Activated naive CD8-positive, alpha-beta T cell treated with anti-CD3 and anti-CD28 coated beads for 36 hours (primary cell): ENCODE measurements around the gene ATP11A. TPM values are rescaled to one million over a fixed set of nuclear protein-coding genes. Genes with fewer than 3 reads are reported as not detected.
"Not testable (repeated sequence)": the region's sequence is repeated elsewhere in the genome, so short reads cannot be mapped to it uniquely, and the experiment has no call there.

ENCODE experiments used
- DNase-seq: peaks from one replicate; pipeline ENCODE4 v3.0.0; 2021
- H3K27ac Mint-ChIP-seq: one replicate; pipeline ENCODE4 v1.8.0; 2022; ENCODE audit warnings: mild to moderate bottlenecking, moderate library complexity, mixed read lengths
- H3K27me3 Mint-ChIP-seq: one replicate; pipeline ENCODE4 v1.8.0; 2022; ENCODE audit warnings: mild to moderate bottlenecking, mixed read lengths
- H3K36me3 Mint-ChIP-seq: one replicate; pipeline ENCODE4 v1.8.0; 2021; ENCODE audit warnings: mild to moderate bottlenecking, mixed read lengths
- H3K4me1 Mint-ChIP-seq: one replicate; pipeline ENCODE4 v1.8.0; 2021; ENCODE audit warnings: mixed read lengths
- H3K4me3 Mint-ChIP-seq: one replicate; pipeline ENCODE4 v1.8.0; 2022; ENCODE audit warnings: mild to moderate bottlenecking, moderate library complexity, mixed read lengths
- H3K9me3 Mint-ChIP-seq: one replicate; pipeline ENCODE4 v1.8.0; 2022; ENCODE audit warnings: mixed read lengths
- total RNA-seq, 2 experiments: library from RNA; stranded (reverse); gene quantifications; one replicate each; pipeline ENCODE4 v1.2.3, GENCODE V29; 2021

The ATP11A gene
- total RNA-seq, 2 experiments from 2014 or later = 27.6 to 32.5 TPM

GRCh38 chr13:112657850-112658445, 31.9 kb upstream of the ATP11A start:
- no peaks in the 10 kb centered on the region for H3K9me3 Mint-ChIP-seq
- no peak for DNase-seq
- no peaks in the 10 kb centered on the region for H3K36me3 Mint-ChIP-seq
- peaks cover 6% of the 10 kb centered on the region for H3K4me1 Mint-ChIP-seq
- no peak overlapping the region for H3K27ac Mint-ChIP-seq
- no peak overlapping the region for H3K4me3 Mint-ChIP-seq
- H3K27me3 Mint-ChIP-seq = peaks cover 7% of the 10 kb centered on the region

- H3K4me1 Mint-ChIP-seq = peaks cover 2% of the 10 kb centered on the region
- no peak overlapping the region for H3K27ac Mint-ChIP-seq
- peaks cover 7% of the 10 kb centered on the region for H3K27me3 Mint-ChIP-seq
- no peaks in the 10 kb centered on the region for H3K36me3 Mint-ChIP-seq
- no peak overlapping the region for H3K4me3 Mint-ChIP-seq
- H3K9me3 Mint-ChIP-seq = no peaks in the 10 kb centered on the region
- DNase-seq = no peak
Observed at GRCh38 chr13:112658808-112659207, 31.0 kb upstream of the ATP11A start.

GRCh38 chr13:112661291-112661690, 28.5 kb upstream of the ATP11A start:
- H3K9me3 Mint-ChIP-seq = no peaks in the 10 kb centered on the region
- H3K4me3 Mint-ChIP-seq = no peak overlapping the region
- H3K27me3 Mint-ChIP-seq = peaks cover 14% of the 10 kb centered on the region
- H3K4me1 Mint-ChIP-seq = no peaks in the 10 kb centered on the region
- no peak overlapping the region for H3K27ac Mint-ChIP-seq
- no peaks in the 10 kb centered on the region for H3K36me3 Mint-ChIP-seq
- DNase-seq = no peak

- Mint-ChIP-seq H3K9me3 (no peaks in the 10 kb centered on the region), H3K36me3 (no peaks in the 10 kb centered on the region), H3K27ac (no peak overlapping the region), H3K4me3 (no peak overlapping the region), H3K4me1 (no peaks in the 10 kb centered on the region), H3K27me3 (peaks cover 14% of the 10 kb centered on the region)
- DNase-seq = no peak
Observed at GRCh38 chr13:112664501-112665203, 25.2 kb upstream of the ATP11A start.

- H3K4me1 Mint-ChIP-seq = peaks cover 1% of the 10 kb centered on the region
- H3K9me3 Mint-ChIP-seq = no peaks in the 10 kb centered on the region
- H3K36me3 Mint-ChIP-seq = no peaks in the 10 kb centered on the region
- no peak overlapping the region for H3K4me3 Mint-ChIP-seq
- DNase-seq = no peak
- H3K27me3 Mint-ChIP-seq = peaks cover 21% of the 10 kb centered on the region
- H3K27ac Mint-ChIP-seq = no peak overlapping the region
Observed at GRCh38 chr13:112668924-112669323, 20.9 kb upstream of the ATP11A start.

- Mint-ChIP-seq H3K4me1 (peaks cover 1% of the 10 kb centered on the region), H3K27ac (no peak overlapping the region), H3K27me3 (peaks cover 17% of the 10 kb centered on the region), H3K4me3 (no peak overlapping the region), H3K36me3 (no peaks in the 10 kb centered on the region), H3K9me3 (no peaks in the 10 kb centered on the region)
- no peak for DNase-seq
Observed at GRCh38 chr13:112669881-112670499, 19.8 kb upstream of the ATP11A start.

- no peaks in the 10 kb centered on the region for H3K9me3 Mint-ChIP-seq
- H3K27me3 Mint-ChIP-seq = peaks cover 17% of the 10 kb centered on the region
- H3K4me1 Mint-ChIP-seq = peaks cover 1% of the 10 kb centered on the region
Observed at GRCh38 chr13:112670864-112671263, 19.0 kb upstream of the ATP11A start.

GRCh38 chr13:112671359-112671758, 18.5 kb upstream of the ATP11A start:
- Mint-ChIP-seq H3K9me3 (no peaks in the 10 kb centered on the region), H3K4me1 (peaks cover 1% of the 10 kb centered on the region), H3K27me3 (peaks cover 17% of the 10 kb centered on the region), H3K27ac (no peak overlapping the region), H3K4me3 (no peak overlapping the region), H3K36me3 (no peaks in the 10 kb centered on the region)
- DNase-seq = no peak

More at GRCh38 chr13:112670864-112671263, 19.0 kb upstream of the ATP11A start:
- no peak overlapping the region for H3K27ac Mint-ChIP-seq
- H3K4me3 Mint-ChIP-seq = no peak overlapping the region
- H3K36me3 Mint-ChIP-seq = no peaks in the 10 kb centered on the region
- no peak for DNase-seq

GRCh38 chr13:112672651-112673284, 17.1 kb upstream of the ATP11A start:
- H3K9me3 Mint-ChIP-seq = no peaks in the 10 kb centered on the region
- DNase-seq = no peak
- H3K4me1 Mint-ChIP-seq = peaks cover 1% of the 10 kb centered on the region
- H3K27ac Mint-ChIP-seq = no peak overlapping the region
- H3K4me3 Mint-ChIP-seq = no peak overlapping the region
- no peaks in the 10 kb centered on the region for H3K36me3 Mint-ChIP-seq
- peaks cover 17% of the 10 kb centered on the region for H3K27me3 Mint-ChIP-seq

GRCh38 chr13:112674412-112675365, 15.1 kb upstream of the ATP11A start:
- DNase-seq = no peak
- Mint-ChIP-seq H3K4me1 (peaks cover 1% of the 10 kb centered on the region), H3K27ac (no peak overlapping the region), H3K36me3 (no peaks in the 10 kb centered on the region), H3K9me3 (no peaks in the 10 kb centered on the region), H3K27me3 (peaks cover 17% of the 10 kb centered on the region), H3K4me3 (no peak overlapping the region)

- Mint-ChIP-seq H3K4me1 (peaks cover 1% of the 10 kb centered on the region), H3K27ac (no peak overlapping the region), H3K9me3 (no peaks in the 10 kb centered on the region), H3K36me3 (no peaks in the 10 kb centered on the region), H3K27me3 (peaks cover 17% of the 10 kb centered on the region), H3K4me3 (no peak overlapping the region)
- DNase-seq = no peak
Observed at GRCh38 chr13:112675366-112675756, 14.5 kb upstream of the ATP11A start.

GRCh38 chr13:112677421-112677962, 12.3 kb upstream of the ATP11A start:
- not testable (repeated sequence) for H3K36me3 Mint-ChIP-seq, H3K4me3 Mint-ChIP-seq, H3K4me1 Mint-ChIP-seq, H3K27ac Mint-ChIP-seq, H3K9me3 Mint-ChIP-seq, DNase-seq
- peaks cover 14% of the 10 kb centered on the region for H3K27me3 Mint-ChIP-seq

- no peaks in the 10 kb centered on the region for H3K36me3 Mint-ChIP-seq
- no peaks in the 10 kb centered on the region for H3K4me1 Mint-ChIP-seq
- DNase-seq = no peak
- no peaks in the 10 kb centered on the region for H3K27me3 Mint-ChIP-seq
- H3K27ac Mint-ChIP-seq = no peak overlapping the region
- no peaks in the 10 kb centered on the region for H3K9me3 Mint-ChIP-seq
- H3K4me3 Mint-ChIP-seq = no peak overlapping the region
Observed at GRCh38 chr13:112679381-112679780, 10.5 kb upstream of the ATP11A start.

GRCh38 chr13:112679932-112680677, 9.7 kb upstream of the ATP11A start:
- Mint-ChIP-seq H3K9me3 (no peaks in the 10 kb centered on the region), H3K27ac (no peak overlapping the region), H3K27me3 (no peaks in the 10 kb centered on the region), H3K4me3 (no peak overlapping the region), H3K36me3 (no peaks in the 10 kb centered on the region), H3K4me1 (no peaks in the 10 kb centered on the region)
- DNase-seq = no peak
